ENCODE data around the gene LEMD1. TPM values are rescaled to one million over a fixed set of nuclear protein-coding genes. Genes with fewer than 3 reads are reported as not detected.

Gene LEMD1, protein sequence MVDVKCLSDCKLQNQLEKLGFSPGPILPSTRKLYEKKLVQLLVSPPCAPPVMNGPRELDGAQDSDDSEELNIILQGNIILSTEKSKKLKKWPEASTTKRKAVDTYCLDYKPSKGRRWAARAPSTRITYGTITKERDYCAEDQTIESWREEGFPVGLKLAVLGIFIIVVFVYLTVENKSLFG
- 0.26 TPM in 1 of 2 replicates, not detected in the other for total RNA-seq

DNA sequence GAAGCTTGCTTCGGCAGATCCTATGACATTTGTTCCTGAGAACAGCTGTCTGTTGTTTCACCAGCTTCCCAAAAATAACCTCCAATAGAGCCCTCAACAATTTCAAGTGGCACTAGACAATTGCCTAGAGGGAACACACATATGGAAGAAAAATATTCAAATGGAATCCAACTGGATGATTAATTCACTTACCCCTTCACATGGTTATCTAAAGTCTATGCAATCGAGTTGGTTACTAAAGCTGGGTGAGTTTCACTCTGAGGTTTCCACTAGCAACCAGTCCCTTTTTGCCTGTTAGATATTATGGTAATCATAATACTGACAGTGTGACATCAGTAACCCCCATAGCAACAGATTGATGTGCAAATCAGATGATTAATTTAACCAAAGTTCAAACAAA, at the start of gene LEMD1:
LEMD1 (minus strand) TSS at position 259 of the 400 bp plus-strand sequence. CDS start 1,520 bp downstream, outside the sequence.
- no peak for DNase-seq (ENCODE audit: low read depth in 2 of 2)

DNA sequence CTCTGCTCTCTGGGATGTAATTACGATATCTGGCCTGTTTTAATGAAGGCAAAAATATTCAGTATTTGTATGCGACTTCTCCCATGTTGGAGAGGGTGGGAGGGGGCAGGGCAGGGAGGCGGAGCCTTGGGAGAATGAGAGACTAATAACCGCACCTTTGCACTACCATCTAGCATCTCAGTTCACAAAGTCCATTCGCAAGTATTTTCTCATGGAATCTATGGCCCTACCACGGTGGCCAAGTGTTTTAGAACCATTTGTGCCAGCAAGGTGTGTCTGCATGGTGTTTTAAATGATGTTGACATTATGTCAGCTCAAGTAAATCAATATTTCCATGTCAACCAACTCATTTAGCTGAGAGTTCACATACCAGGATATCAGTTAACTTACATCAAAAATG, 48.3 kb upstream of the LEMD1 start:
- no peak for DNase-seq (ENCODE audit: low read depth in 2 of 2)

DNA sequence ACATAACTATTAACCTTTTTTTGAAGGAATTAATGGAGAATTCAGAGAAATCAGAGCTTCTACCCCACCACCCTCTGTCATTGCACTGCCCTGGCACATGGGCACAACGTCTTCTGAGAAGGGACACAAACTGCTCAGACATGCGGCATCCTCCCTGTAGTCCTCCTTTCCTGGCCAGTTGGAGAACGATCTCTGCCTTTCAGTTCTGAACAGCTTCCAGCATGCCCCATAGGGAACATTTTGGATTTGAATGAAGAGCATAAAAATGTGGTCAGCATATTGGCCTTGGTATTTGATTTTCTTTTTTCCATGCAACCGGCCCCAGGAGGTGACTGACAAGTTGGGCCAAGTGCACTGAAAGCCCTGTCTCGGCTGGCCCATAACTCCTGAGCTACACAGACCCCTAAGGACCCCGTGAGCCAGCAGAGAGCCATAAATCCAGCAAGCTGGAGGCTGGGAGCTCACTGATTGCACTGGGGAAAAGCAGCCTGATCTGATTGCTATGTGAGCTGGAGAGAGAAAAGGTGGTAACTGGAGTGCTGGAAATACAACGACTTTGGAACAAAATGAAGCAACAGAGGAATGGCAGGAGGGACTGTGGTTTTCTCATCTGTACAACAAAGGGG, 44.9 kb upstream of the LEMD1 start:
- no peak for DNase-seq (ENCODE audit: low read depth in 2 of 2)

DNA sequence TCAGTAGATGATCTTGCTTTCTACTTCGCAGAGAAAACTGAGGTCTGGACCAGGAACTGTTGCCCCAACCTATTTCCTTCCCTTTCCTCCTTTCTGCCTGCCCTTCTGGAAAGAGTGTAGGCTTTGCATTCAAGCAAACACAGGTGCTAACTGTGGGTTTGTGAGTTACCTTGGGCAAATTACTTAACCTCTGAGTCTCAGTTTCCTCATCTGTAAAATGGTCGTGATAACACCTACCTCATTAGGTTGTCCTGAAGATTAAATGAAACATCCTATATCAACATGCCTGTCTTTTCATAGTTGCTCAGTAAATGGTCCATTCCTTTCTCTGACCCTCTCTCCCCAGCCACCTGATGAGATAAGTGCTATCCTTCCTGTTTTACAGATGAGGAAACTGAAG, 43.5 kb upstream of the LEMD1 start:
- no peak for DNase-seq (ENCODE audit: low read depth in 2 of 2)

DNA sequence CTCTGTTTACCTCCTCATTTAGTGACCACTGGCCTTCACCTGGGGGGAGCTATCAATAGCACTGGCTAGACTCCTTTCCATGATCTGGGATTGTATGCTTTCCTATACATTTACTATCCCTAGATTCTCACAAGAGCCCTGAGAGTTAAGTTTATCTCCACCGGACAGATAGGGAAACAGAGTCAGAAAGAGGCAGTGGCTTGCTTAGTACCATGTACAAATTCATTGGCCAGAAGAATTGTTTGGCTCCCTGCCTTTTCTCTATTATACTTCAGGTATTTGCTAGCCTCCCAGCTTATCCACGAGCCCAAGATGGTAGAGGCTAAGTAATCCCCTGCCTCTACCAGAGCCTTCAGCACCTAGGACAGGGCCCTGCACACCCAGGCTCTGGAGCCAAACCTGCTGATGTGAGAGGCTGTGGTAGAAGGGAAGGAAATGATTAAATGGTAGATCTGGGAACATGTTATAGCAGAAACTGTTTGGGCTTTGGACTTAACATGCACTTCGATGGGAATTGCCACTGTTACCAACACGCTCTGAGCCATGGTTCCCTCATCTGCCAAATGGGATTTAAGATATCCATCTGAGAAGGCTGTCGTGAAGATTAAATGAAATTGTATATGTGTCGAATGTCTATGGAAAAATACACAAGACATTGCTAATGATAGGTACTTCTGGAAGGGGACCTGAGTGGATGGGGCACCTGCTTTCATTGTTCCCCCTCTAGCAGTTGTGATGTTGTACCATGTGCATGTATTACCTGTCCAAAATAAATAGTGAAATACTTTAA, 37.1 kb upstream of the LEMD1 start:
- DNase-seq (ENCODE audit: low read depth in 2 of 2), result peak; percentile 33 to 70

DNA sequence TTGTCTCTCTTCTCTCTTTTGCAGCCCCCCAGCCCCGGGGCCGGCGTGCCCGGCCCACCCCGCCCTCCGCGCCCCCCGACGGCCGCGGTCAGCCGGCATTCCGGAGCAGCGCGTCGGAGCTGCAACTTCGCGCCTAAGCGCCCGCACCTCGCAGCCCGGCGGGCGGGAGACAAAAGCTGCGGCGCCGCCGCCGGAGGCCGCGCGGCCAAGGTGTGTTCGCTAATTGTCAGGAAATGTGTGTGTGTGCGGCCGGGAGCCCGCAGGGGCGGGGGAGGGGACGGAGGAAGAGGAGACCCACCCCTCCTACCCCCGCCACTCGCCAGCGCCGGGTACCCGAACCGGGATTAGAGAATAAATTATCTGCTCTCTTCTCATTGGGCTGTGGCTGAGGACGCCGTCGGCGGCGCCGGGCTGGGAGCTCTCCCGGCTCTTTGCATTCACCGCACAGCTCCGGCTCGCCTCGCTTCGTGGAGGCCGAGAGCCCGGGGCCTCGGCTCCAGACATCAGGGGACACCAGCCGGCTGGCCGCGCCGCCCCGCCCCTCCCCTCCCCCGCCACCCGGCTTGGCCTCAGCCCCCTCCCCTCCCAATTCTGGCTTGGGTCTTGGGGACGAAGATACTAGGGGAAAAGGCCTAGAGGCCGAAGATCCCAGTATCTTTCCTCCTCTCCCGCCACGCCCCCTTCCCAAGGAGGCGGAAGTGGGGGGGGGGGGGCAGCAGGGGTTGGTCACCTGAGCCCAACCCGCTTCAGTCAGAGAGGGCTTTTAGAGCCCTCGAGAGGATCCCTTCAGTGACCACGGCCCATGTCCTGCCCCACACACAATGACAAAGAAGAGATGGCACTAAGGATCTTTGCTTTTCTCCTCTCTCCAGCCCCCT, 35.3 kb upstream of the LEMD1 start:
- DNase-seq (ENCODE audit: low read depth in 2 of 2), result no peak

DNA sequence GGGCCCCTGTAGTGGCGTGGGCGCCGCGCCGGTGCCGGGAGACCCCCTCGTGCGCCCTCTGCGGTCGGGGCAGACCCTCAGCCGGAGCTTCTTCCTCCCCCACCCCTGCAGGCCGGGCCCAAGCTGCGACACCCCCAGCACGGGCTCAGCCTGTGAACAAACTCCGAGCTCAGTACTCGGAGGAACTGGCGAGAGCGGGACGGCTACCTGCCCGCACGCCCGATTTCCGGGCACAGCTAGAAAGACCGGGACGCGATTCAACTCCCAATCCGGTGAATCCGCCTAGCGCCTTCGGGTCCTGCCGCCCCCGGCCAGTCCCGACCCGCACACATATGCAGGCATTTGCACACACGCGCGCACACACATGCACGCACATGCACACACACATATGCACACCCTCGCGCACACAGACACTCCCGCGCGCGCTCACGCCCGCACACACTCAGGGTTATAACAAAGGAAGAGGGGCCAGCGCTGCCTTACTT, 34.6 kb upstream of the LEMD1 start:
- no peak for DNase-seq (ENCODE audit: low read depth in 2 of 2)

DNA sequence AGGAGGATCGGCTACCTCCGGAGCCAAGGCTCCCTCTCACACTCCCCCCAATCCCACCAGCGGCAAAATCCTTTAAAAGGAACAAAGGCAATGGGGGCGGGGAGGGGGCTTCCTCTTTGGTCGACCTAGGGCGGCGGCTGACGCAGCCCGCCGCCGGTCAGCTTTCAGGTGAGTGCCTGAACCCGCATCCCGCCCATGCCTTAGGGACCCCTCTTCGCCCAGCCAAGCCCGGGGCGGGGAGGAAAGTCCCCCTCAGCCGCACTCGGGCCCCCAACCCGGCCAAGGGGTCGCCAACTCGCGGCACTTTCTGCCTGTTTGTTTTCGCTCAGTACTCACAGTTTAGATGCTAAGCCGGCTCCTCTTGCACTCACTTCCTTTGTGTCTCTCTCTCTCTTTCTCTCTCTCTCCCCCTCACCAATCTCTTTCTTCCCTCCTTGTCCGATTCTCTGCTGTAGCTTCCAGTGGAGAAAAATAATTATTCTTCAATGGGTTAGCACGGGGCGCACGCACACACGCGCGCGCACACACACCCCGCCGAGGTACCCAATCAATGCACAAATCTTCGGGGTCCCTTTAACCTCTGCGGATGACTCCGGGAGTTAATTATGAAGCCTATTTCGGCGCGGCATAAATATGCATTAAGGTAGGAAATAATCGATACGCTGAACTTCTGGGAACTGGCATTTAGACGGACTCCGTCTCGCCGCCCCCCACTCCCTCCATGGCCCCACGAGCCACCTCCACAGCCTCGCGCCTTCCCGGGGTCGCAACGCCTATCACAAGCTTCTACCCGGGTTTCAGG, 33.9 kb upstream of the LEMD1 start, which contains the start of gene BLACAT1:
BLACAT1 (minus strand) TSS at position 465 of the 802 bp plus-strand sequence.
- no peak for DNase-seq (ENCODE audit: low read depth in 2 of 2)

DNA sequence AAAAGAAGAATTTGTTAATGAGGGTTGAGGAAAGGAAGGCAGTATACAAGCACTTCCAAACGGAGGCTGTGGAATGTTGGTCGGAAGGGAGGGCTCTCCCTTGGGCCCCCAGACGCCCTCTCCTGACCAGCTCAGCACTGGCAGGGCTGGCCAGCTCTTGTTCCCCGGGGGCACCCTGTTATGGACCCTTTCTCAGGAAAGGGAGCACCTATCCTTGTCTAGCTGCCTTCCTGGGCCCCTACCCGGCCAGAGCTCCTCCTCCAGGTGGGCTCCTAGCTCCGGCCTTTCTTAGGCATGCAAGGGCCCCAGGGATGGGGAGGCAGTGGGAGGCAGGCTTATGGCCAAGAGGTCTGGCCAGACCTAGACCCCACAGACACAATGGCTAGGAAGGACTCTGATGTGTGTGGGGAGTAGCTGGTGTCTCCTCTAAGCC, 33.1 kb upstream of the LEMD1 start:
- DNase-seq (ENCODE audit: low read depth in 2 of 2), result no peak

DNA sequence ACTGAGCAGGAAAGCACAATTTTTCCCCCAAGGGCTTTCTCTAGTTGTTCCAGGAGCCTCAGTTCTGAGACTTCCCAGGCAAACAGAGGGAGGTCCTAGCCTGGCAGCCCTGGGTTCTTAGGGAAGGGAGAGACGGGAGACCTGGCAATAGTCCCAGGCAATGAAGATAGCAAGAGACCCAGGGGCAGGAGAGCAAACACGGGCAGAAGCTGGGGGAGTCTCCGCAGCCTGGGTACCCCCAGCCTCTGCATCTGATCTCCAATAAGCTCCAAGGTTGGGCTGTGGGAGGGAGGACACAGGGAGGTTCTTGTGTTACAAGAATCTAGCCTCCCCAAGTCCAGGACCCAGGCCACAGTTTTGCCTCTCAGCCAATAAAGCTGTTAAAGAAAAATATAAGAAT, 31.6 kb upstream of the LEMD1 start:
- no peak for DNase-seq (ENCODE audit: low read depth in 2 of 2)

DNA sequence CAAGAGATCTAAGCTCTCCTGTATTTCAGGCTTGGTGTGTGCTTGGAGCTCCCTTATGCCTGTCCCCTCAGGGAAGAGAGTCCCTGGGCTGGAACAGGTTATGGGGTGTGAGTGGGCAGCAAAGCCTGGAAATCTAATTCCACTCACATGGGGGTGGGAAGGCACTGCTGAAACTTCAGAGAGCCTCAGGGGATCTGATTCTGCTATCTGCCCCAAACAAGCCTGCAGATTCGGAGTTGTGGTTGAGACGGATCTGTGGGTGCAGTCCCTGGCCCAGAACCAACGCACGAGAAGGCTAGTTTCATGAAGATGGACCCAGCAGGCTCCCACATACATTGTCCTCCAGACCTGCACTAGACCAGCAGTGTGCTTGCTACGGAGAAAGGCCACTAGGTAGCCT, 31.1 kb upstream of the LEMD1 start:
- no peak for DNase-seq (ENCODE audit: low read depth in 2 of 2)

DNA sequence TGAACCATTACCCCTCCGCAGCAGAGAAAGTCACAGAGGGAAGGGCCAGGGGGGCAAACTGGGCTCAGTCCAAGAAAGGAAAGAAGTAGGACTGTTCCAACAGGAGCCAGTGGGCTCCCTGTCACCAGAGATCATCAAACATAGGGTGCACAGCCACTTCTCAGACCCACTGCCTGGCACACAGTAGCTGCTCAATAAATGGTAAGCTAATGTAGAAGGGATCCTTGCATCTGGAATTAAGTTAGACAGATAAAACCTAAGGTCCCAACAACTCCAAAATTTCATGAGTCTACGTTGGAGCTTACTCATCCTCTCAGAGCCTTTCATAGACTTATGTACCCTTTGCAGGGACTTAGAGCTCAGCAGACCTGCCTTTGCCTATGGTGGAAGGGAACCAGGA, 30.5 kb upstream of the LEMD1 start:
- DNase-seq (ENCODE audit: low read depth in 2 of 2), result no peak

DNA sequence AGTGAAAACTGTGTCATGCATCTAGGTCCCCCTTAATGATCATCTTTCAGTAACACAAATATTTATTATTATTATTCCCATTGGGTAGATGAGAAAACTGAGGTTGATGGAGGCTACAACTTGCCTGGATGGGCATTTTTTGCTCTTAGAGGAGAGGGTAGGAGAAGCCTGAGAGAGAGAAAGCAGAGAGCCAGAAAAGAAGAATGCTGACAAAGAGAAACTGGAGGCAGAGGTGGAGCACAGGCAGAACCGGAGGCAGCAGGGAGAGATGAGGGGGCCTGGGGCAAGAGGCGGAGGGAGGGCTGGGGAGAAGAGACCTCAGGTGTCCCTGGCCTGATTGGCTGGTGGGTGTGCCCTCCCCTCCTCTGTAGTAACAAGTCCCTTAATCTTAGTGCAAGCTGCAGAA, 29.9 kb upstream of the LEMD1 start:
- DNase-seq (ENCODE audit: low read depth in 2 of 2), result no peak

DNA sequence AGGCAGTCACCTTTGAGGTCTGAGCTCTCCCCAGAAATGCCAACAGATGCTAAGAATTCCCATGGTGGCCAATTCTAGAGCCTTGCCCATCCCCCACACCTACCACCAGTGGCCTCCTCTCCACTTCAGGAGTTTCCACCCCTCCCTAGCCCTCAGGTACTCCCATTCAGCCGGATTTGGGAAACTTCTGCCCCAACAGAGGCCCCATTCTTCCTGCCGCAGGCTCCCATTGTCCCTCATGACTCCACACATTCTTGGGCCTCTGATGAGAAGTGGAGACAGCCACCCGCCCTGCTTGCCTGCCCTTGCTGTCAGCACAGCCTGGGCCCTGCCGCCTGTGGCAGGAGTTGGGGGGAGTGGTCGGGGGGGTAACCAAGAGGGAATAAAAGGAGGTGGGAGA, 29.3 kb upstream of the LEMD1 start:
- DNase-seq (ENCODE audit: low read depth in 2 of 2), result no peak

DNA sequence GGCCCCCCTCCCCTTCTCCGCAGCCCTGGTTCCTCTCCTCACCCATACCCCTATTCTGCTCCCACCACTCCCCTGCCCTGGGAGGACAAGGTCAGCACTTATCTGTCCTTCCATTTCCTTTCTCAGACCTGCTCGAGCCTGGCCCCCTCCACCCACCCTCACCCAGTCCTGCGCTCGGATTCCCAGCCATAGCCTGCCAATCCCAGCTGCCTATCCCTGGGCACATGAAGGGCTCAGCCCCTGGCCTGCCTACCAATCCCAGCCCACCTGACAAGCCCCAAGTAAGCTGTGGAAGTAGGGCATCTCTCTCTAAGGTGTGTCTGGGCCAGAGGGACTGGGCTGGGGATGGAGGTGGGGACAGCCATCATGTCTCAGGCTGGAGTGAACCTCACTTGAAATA, 28.6 kb upstream of the LEMD1 start:
- DNase-seq (ENCODE audit: low read depth in 2 of 2), result no peak

DNA sequence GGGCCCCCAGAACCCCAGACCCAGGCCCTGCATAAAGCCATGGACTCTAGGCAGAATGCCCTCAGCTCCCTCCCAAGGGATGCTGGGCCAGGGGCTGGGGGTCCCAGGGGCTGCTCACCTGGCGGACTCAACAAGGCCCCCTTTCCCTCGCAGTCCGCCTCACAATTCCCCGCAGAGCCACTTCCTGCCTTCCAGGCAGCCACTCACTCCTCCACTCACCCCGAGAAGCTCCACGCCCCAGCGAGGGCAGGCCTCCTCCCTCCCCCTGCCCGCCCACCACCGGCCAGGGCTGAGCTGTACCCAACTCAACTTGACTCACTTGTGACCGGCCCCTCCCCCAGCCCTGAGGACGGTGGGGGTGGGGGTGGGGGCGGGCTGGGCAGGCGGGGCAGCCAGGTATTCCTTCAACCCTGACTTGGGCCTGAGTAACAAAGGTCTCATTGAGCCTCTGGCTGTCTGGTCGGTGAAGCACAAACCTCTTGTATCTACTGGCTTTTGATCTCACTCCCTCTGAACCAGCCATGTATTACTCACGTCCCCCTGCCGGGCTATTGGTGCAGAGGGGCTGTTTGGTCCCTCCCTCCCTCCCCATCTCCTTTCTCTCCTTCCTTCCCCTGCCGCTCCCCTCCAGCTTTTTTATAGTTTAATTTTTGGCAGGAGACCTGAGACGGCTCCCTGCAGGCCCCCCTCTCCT, 28.0 kb upstream of the LEMD1 start:
- DNase-seq (ENCODE audit: low read depth in 2 of 2), result no peak

DNA sequence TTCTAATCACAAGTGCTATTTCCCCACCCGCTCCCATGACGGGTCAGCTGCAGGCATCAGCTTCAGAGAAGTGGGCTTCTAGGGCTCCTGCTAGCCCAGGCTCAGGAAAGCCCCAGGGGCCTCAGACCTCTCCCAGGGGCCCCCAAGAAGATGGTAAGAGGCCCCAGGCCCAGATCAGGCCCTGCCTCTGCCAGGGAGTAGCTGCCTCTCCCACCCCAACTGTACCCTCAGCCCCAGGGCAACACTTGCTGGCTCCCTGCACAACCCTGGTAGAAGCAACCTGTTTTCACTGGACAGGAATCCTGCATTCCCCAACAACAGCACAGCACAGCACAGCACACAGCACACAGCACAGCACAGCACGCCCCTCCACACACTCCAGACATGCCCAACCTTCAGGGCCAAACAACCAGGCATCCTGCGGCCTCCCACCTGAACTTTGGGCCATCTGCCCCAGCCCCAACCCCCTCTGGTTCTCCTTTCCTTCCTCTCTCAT, 27.4 kb upstream of the LEMD1 start:
- DNase-seq (ENCODE audit: low read depth in 2 of 2), result no peak

DNA sequence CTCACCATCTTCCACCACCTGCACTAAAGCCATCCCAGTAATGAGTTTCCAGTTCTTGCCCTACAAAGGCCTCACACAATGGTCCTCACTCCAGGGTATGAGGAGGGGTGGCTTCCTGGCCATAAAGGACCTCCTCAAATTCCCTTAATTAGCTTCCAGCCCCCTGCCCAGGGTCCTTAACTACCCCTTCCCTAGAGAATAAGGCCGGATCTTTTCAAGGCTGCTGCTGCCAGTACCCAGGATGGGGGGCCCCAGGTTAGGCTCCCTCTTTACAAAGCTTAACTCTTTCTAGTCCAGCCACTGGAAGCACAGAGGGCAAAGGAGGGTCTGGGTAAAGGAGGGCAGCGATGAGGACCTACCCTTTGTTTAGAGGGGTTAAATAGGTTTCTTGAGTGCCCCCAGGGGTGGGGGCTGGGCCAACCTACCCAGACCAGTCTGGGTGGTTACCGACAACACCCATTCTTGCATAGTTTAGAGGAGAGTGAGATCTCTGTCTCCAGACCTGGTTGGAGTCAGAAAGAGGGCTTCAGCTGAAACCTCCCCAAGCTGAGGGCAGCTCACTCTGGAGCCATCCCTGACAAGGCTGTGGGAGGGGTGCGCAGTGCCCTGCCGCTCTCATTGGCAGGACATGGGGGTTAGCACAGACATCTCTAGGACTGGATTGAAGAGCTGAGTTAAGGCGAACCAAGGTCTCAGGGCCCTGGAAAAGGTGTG, 26.8 kb upstream of the LEMD1 start:
- no peak for DNase-seq (ENCODE audit: low read depth in 2 of 2)

Measured in dermis microvascular lymphatic vessel endothelial cell (primary cell).